Measurements from ENCODE around the gene MAB21L4.

The MAB21L4 gene

GRCh38 chr2:240876475-240877251, 19.3 kb downstream of the MAB21L4 start:
- DNase-seq: no peak

GRCh38 chr2:240876035-240876474, 19.9 kb downstream of the MAB21L4 start:
- no peak for DNase-seq

- DNase-seq: no peak
Measured at GRCh38 chr2:240875228-240876034, 20.5 kb downstream of the MAB21L4 start.

- no peak for DNase-seq
Measured at GRCh38 chr2:240874715-240875227, 21.2 kb downstream of the MAB21L4 start.

GRCh38 chr2:240873805-240874714, 21.9 kb downstream of the MAB21L4 start:
- no peak for DNase-seq

GRCh38 chr2:240873098-240873788, 22.7 kb downstream of the MAB21L4 start:
- no peak for DNase-seq

- no peak for DNase-seq
Measured at GRCh38 chr2:240872317-240873097, 23.4 kb downstream of the MAB21L4 start.

- no peak for DNase-seq
Measured at GRCh38 chr2:240871071-240871958, 24.6 kb downstream of the MAB21L4 start.

- no peak for DNase-seq
Measured at GRCh38 chr2:240869956-240870875, 25.7 kb downstream of the MAB21L4 start.

GRCh38 chr2:240869109-240869955, 26.6 kb downstream of the MAB21L4 start:
- DNase-seq: no peak

- DNase-seq: no peak
Measured at GRCh38 chr2:240868286-240869108, 27.5 kb downstream of the MAB21L4 start, which contains the start of gene AGXT. TSS of gene AGXT (plus strand) at chr2:240868824. CDS start at chr2:240868866, 42 bp downstream.

GRCh38 chr2:240865391-240865790, 30.6 kb downstream of the MAB21L4 start:
- DNase-seq: no peak

- DNase-seq: no peak
Measured at GRCh38 chr2:240864475-240864874, 31.5 kb downstream of the MAB21L4 start.

- DNase-seq: no peak
Measured at GRCh38 chr2:240861547-240861946, 34.4 kb downstream of the MAB21L4 start.

- DNase-seq: no peak
Measured at GRCh38 chr2:240858871-240859270, 37.1 kb downstream of the MAB21L4 start.

- no peak for DNase-seq
Measured at GRCh38 chr2:240858321-240858720, 37.6 kb downstream of the MAB21L4 start.

All from hematopoietic multipotent progenitor cell treated with erythropoietin and hydrocortisone succinate and interleukin-3 and kit ligand, for 8 days (in vitro differentiated cells).